ENCODE results near the gene PRKCB. TPM values are rescaled to one million over a fixed set of nuclear protein-coding genes. Genes with fewer than 3 reads are reported as not detected.

Gene PRKCB
- total and polyA plus RNA-seq, 8 donors, result 13.5 to 74.3 (median 57.0) TPM

- Histone ChIP-seq H3K36me3 (no peaks in the 10 kb centered on the region), H3K4me3 (no peak overlapping the region), H3K27ac (no peak overlapping the region), H3K4me1 (no peaks in the 10 kb centered on the region), H3K27me3 (no peaks in the 10 kb centered on the region), H3K9me3 (no peaks in the 10 kb centered on the region)
- no peak for TF ChIP-seq CTCF (IDR thresholded peaks at IDR 0.05)
- intact Hi-C loops (cut with DNase I), result no loop called here
- DNase-seq (peak in 1 of 4 donors; percentile 67), ATAC-seq (no peak)
Measured at GRCh38 chr16:24140730-24141129, 304.9 kb downstream of the PRKCB start.

GRCh38 chr16:24141466-24141865 lies 305.7 kb downstream of the PRKCB start:
- no peak overlapping the region for H3K27ac ChIP-seq
- no peaks in the 10 kb centered on the region for H3K9me3 ChIP-seq
- intact Hi-C loops (cut with DNase I), result no loop called here
- no peak for TF ChIP-seq CTCF (IDR thresholded peaks at IDR 0.05)
- no peaks in the 10 kb centered on the region for H3K27me3 ChIP-seq
- no peak overlapping the region for H3K4me3 ChIP-seq
- no peak for DNase-seq
- no peaks in the 10 kb centered on the region for H3K4me1 ChIP-seq
- H3K36me3 ChIP-seq, result no peaks in the 10 kb centered on the region
- ATAC-seq, result no peak

- Histone ChIP-seq H3K27me3 (no peaks in the 10 kb centered on the region), H3K4me3 (no peak overlapping the region), H3K27ac (no peak overlapping the region), H3K9me3 (no peaks in the 10 kb centered on the region), H3K4me1 (no peaks in the 10 kb centered on the region), H3K36me3 (no peaks in the 10 kb centered on the region)
- no peak for ATAC-seq
- DNase-seq, result no peak
- no peak for TF ChIP-seq CTCF (IDR thresholded peaks at IDR 0.05)
- intact Hi-C loops (cut with DNase I), result no loop called here
Measured at GRCh38 chr16:24141917-24142316, 306.1 kb downstream of the PRKCB start.

GRCh38 chr16:24145927-24146326 lies 310.1 kb downstream of the PRKCB start:
- no peaks in the 10 kb centered on the region for H3K4me1 ChIP-seq
- no peaks in the 10 kb centered on the region for H3K9me3 ChIP-seq
- ATAC-seq (no peak), DNase-seq (no peak)
- intact Hi-C loops (cut with DNase I), result no loop called here
- no peaks in the 10 kb centered on the region for H3K36me3 ChIP-seq
- H3K27ac ChIP-seq, result no peak overlapping the region
- no peak overlapping the region for H3K4me3 ChIP-seq
- TF ChIP-seq CTCF (IDR thresholded peaks at IDR 0.05), result no peak
- H3K27me3 ChIP-seq, result no peaks in the 10 kb centered on the region

GRCh38 chr16:24146518-24146917 lies 310.7 kb downstream of the PRKCB start:
- Histone ChIP-seq H3K9me3 (no peaks in the 10 kb centered on the region), H3K27me3 (no peaks in the 10 kb centered on the region), H3K4me1 (no peaks in the 10 kb centered on the region), H3K4me3 (no peak overlapping the region), H3K27ac (no peak overlapping the region), H3K36me3 (no peaks in the 10 kb centered on the region)
- intact Hi-C loops (cut with DNase I), result no loop called here
- ATAC-seq (no peak), DNase-seq (no peak)
- TF ChIP-seq CTCF (IDR thresholded peaks at IDR 0.05), result no peak
